C4-2B (cell line): ENCODE measurements around the gene SEC22A.

Experiments used
- CTCF ChIP-seq: fragments of 450-650 bp; conservative IDR thresholded peaks from 2 replicates; pipeline ENCODE4 v1.5.1; 2017; ENCODE audit warnings: mild to moderate bottlenecking
- ZFX ChIP-seq: fragments of 450-650 bp; IDR thresholded peaks from 2 replicates; pipeline ENCODE4 v1.6.1; 2017

GRCh38 chr3:123270818-123271217, 69.1 kb downstream of the SEC22A start:
- TF ChIP-seq CTCF: no peak
- no peak for TF ChIP-seq ZFX
